Hepatocyte (in vitro differentiated cells): ENCODE measurements around the gene AMBRA1.

Source experiments
- CTCF ChIP-seq: fragments of 200-600 bp; sonication (generic); IDR thresholded peaks from 2 replicates; pipeline ENCODE4 v1.5.1; 2016; ENCODE audit warnings: antibody characterized with exemption, mild to moderate bottlenecking; ENCODE audit not compliant: poor library complexity
- EZH2phosphoT487 ChIP-seq: fragments of 200-600 bp; sonication (generic); IDR thresholded peaks from one replicate; pipeline ENCODE4 v1.6.1; 2018; ENCODE audit warnings: antibody characterized with exemption, mild to moderate bottlenecking, low read depth, moderate library complexity; ENCODE audit not compliant: unreplicated experiment, severe bottlenecking

GRCh38 chr11:46597155-46597554, 3.3 kb upstream of the AMBRA1 start:
- TF ChIP-seq EZH2phosphoT487 (no peak), CTCF (no peak)
